PFSK-1 (cell line): Measurements from ENCODE around the gene MAML2.

Experiments
- FOXP2 ChIP-seq: optimal IDR thresholded peaks from 2 replicates; pipeline ENCODE3; 2011; ENCODE audit warnings: borderline replicate concordance, control low read depth, inconsistent platforms; ENCODE audit not compliant: insufficient read depth; ENCODE audit errors: extremely low read length, extremely low read depth
- POLR2AphosphoS5 ChIP-seq: IDR thresholded peaks from 2 replicates; pipeline ENCODE4 v1.6.1; 2012; ENCODE audit warnings: low read depth, mild to moderate bottlenecking, control low read depth, low read length, moderate library complexity
- REST ChIP-seq, 2 experiments: IDR thresholded peaks; 2 replicates each; pipeline versions ENCODE4 v1.6.1 to v1.8.0; 2011 to 2012; ENCODE audit warnings: low read depth in 2 of 2, low read length in 2 of 2, control low read depth in 1 of 2, inconsistent platforms in 1 of 2, mild to moderate bottlenecking in 1 of 2, moderate library complexity in 1 of 2; ENCODE audit not compliant: insufficient read depth in 1 of 2
- SIN3A ChIP-seq: IDR thresholded peaks from 2 replicates; pipeline ENCODE4 v1.6.1; 2012; ENCODE audit warnings: mild to moderate bottlenecking, low read length, moderate library complexity, borderline replicate concordance; ENCODE audit not compliant: insufficient read depth
- TAF1 ChIP-seq: IDR thresholded peaks from 2 replicates; pipeline ENCODE4 v1.6.1; 2012; ENCODE audit warnings: low read length, control low read depth, borderline replicate concordance; ENCODE audit not compliant: insufficient read depth

GRCh38 chr11:95961758-95962157, 381.2 kb downstream of the MAML2 start:
- no peak for TF ChIP-seq POLR2AphosphoS5
- TF ChIP-seq TAF1: no peak
- no peak for TF ChIP-seq SIN3A
- no peak for TF ChIP-seq REST (IDR thresholded peaks at IDR 0.05; ENCODE audit: insufficient read depth in 1 of 2, low read depth in 2 of 2, low read length in 2 of 2)
- TF ChIP-seq FOXP2: no peak
